ENCODE measurements around the gene ITSN1. TPM values are rescaled to one million over a fixed set of nuclear protein-coding genes. Genes with fewer than 3 reads are reported as not detected.
"Not testable (repeated sequence)": the region's sequence is repeated elsewhere in the genome, so short reads cannot be mapped to it uniquely, and the experiment has no call there.

The ITSN1 gene
- total and polyA plus RNA-seq, 2 experiments from 2014 or later, result 35.5 to 57.1 TPM

DNA sequence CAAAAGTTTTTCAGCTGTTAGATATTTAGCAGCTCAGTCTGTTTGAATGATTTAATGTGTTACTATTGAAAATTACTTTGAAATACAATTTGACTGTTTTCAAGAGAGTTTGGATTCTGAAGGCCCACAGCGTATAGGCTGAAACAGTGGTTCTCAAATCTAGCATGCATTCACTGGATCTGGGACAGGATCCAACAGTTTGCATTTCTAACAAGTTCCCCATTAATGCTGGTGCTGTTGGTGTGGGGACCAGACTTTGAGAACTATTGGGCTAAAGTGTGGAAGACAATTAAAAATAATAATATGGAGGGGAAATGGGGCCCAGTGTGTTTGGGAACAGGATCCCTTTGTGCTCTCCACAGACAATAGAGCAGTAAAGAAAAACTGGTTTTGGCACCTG lies 31.9 kb downstream of the ITSN1 start:
- in situ Hi-C loops (cut with MboI), result no loop called here
- Histone ChIP-seq H3K36me3 (ENCODE audit: low read depth) (no peaks in the 10 kb centered on the region), H4K20me1 (ENCODE audit: insufficient read depth) (peaks cover 8% of the 10 kb centered on the region; the same call in 1 of the 2 replicates), H3K9me2 (ENCODE audit: insufficient read depth) (no peaks in the 10 kb centered on the region), H3F3A (ENCODE audit: insufficient read depth) (peaks cover 15% of the 10 kb centered on the region; the same call in 1 of the 2 replicates), H3K4me1 (ENCODE audit: insufficient read depth) (peaks cover 5% of the 10 kb centered on the region; the same call in 1 of the 2 replicates), H3K79me2 (ENCODE audit: insufficient read depth) (peaks cover 100% of the 10 kb centered on the region), H3K9me3 (ENCODE audit: low read depth) (no peaks in the 10 kb centered on the region), H3K27me3 (replicated peaks; ENCODE audit: insufficient read depth) (no peaks in the 10 kb centered on the region), H3K4me3 (no peak overlapping the region), H3K9ac (no peak overlapping the region), H2AFZ (no peak overlapping the region), H3K4me2 (ENCODE audit: unreplicated experiment) (no peak overlapping the region), H3K27ac (no peak overlapping the region)
- DNase-seq, result no peak
- TF ChIP-seq EZH2phosphoT487 (IDR thresholded peaks at IDR 0.05; ENCODE audit: insufficient read depth, low read depth), result no peak
- no peak for TF ChIP-seq EZH2 (IDR thresholded peaks at IDR 0.05; ENCODE audit: insufficient read depth, poor library complexity, severe bottlenecking)
- WGBS, 2 experiments (ENCODE audit: low coverage in 1 of 2, low lambda C conversion rate in 2 of 2, missing lambda C conversion rate in 2 of 2), result 98 to 100% methylated on average over 1 of the region's 1 CpG

GRCh38 chr21:33676666-33677065 lies 34.4 kb downstream of the ITSN1 start:
- H3K9me2 ChIP-seq (ENCODE audit: insufficient read depth); H3K4me1 ChIP-seq (ENCODE audit: insufficient read depth); H3K9ac ChIP-seq; H3F3A ChIP-seq (ENCODE audit: insufficient read depth); DNase-seq; H3K4me3 ChIP-seq; H3K27ac ChIP-seq; H3K4me2 ChIP-seq (ENCODE audit: unreplicated experiment); H2AFZ ChIP-seq; H3K9me3 ChIP-seq (ENCODE audit: low read depth); in situ Hi-C loops (cut with MboI); H3K27me3 ChIP-seq (replicated peaks; ENCODE audit: insufficient read depth); H4K20me1 ChIP-seq (ENCODE audit: insufficient read depth); H3K36me3 ChIP-seq (ENCODE audit: low read depth): not testable (repeated sequence)
- H3K79me2 ChIP-seq (ENCODE audit: insufficient read depth), result peaks cover 100% of the 10 kb centered on the region
- WGBS, 2 experiments (ENCODE audit: low coverage in 1 of 2, low lambda C conversion rate in 2 of 2, missing lambda C conversion rate in 2 of 2), result 96 to 99% methylated on average over 4 to 5 of the region's 5 CpGs

DNA sequence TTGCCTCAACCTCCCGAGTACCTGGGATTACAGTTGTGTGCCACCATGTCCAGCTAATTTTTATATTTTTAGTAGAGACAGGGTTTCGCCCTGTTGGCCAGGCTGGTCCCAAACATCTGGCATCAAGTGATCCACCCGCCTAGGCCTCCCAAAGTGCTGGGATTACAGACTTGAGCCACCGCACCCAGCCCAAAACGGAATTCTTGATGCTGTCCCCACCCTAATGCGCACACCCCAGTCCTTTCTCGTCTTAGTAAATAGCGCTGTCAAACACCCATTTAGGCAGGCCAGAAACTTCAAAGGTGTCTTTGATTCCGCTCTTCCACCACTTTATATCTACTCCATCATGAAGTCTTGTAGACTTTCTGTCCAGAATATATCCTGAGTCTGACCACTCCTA lies 35.1 kb downstream of the ITSN1 start:
- no peak for DNase-seq
- no peak overlapping the region for H3K4me2 ChIP-seq (ENCODE audit: unreplicated experiment)
- in situ Hi-C loops (cut with MboI), result no loop called here
- H3K36me3 ChIP-seq (ENCODE audit: low read depth), result no peaks in the 10 kb centered on the region
- no peaks in the 10 kb centered on the region for H3K27me3 ChIP-seq (replicated peaks; ENCODE audit: insufficient read depth)
- 98 to 99% methylated on average over 9 of the region's 9 CpGs for WGBS, 2 experiments (ENCODE audit: low coverage in 1 of 2, low lambda C conversion rate in 2 of 2, missing lambda C conversion rate in 2 of 2)
- no peak overlapping the region for H2AFZ ChIP-seq
- no peaks in the 10 kb centered on the region for H3K9me2 ChIP-seq (ENCODE audit: insufficient read depth)
- no peak for TF ChIP-seq EZH2phosphoT487 (IDR thresholded peaks at IDR 0.05; ENCODE audit: insufficient read depth, low read depth)
- TF ChIP-seq EZH2 (IDR thresholded peaks at IDR 0.05; ENCODE audit: insufficient read depth, poor library complexity, severe bottlenecking), result no peak
- H3K9me3 ChIP-seq (ENCODE audit: low read depth), result no peaks in the 10 kb centered on the region
- no peaks in the 10 kb centered on the region for H3F3A ChIP-seq (ENCODE audit: insufficient read depth)
- no peaks in the 10 kb centered on the region for H3K4me1 ChIP-seq (ENCODE audit: insufficient read depth)
- H3K9ac ChIP-seq, result no peak overlapping the region
- H3K4me3 ChIP-seq, result no peak overlapping the region
- peaks cover 100% of the 10 kb centered on the region for H3K79me2 ChIP-seq (ENCODE audit: insufficient read depth)
- peaks cover 3% of the 10 kb centered on the region; the same call in 1 of the 2 replicates for H4K20me1 ChIP-seq (ENCODE audit: insufficient read depth)
- no peak overlapping the region for H3K27ac ChIP-seq

GRCh38 chr21:33680870-33681269 lies 38.6 kb downstream of the ITSN1 start:
- no peak for DNase-seq
- H2AFZ ChIP-seq, result no peak overlapping the region
- H3K9me3 ChIP-seq (ENCODE audit: low read depth), result no peaks in the 10 kb centered on the region
- no peak overlapping the region for H3K4me3 ChIP-seq
- WGBS, 2 experiments (ENCODE audit: low coverage in 1 of 2, low lambda C conversion rate in 2 of 2, missing lambda C conversion rate in 2 of 2), result 53 to 56% methylated on average over 6 of the region's 6 CpGs
- H4K20me1 ChIP-seq (ENCODE audit: insufficient read depth), result no peaks in the 10 kb centered on the region; the same call in 1 of the 2 replicates
- TF ChIP-seq EZH2phosphoT487 (IDR thresholded peaks at IDR 0.05; ENCODE audit: insufficient read depth, low read depth) (no peak), EZH2 (IDR thresholded peaks at IDR 0.05; ENCODE audit: insufficient read depth, poor library complexity, severe bottlenecking) (no peak)
- H3K4me1 ChIP-seq (ENCODE audit: insufficient read depth), result peaks cover 34% of the 10 kb centered on the region
- in situ Hi-C loops (cut with MboI), result no loop called here
- no peaks in the 10 kb centered on the region for H3K27me3 ChIP-seq (replicated peaks; ENCODE audit: insufficient read depth)
- no peak overlapping the region for H3K27ac ChIP-seq
- H3K4me2 ChIP-seq (ENCODE audit: unreplicated experiment), result no peak overlapping the region
- H3K9ac ChIP-seq, result no peak overlapping the region
- no peaks in the 10 kb centered on the region for H3K9me2 ChIP-seq (ENCODE audit: insufficient read depth)
- peaks cover 33% of the 10 kb centered on the region for H3F3A ChIP-seq (ENCODE audit: insufficient read depth)
- peaks cover 92% of the 10 kb centered on the region for H3K79me2 ChIP-seq (ENCODE audit: insufficient read depth)
- H3K36me3 ChIP-seq (ENCODE audit: low read depth), result no peaks in the 10 kb centered on the region
